Panc1 (cell line): Measurements from ENCODE around the gene MAP3K6. TPM values are rescaled to one million over a fixed set of nuclear protein-coding genes. Genes with fewer than 3 reads are reported as not detected.

Experiments used
- ATAC-seq: fragments of 200-7000 bp; cut with Tn5 transposase; 2 replicates; pipeline ENCODE4 v1.9.1; 2020; ENCODE audit warnings: mild to moderate bottlenecking, moderate library complexity
- BruUV-seq: library from RNA; stranded (reverse); fragments of 400-500 nt; replicated peaks from 2 replicates; lab custom pipeline; 2021; lab: Mats Ljungman, UMichigan
- CTCF ChIA-PET: fragments of 300-600 bp; sonication (Branson Sonifier 250); formaldehyde crosslinking; loops from one replicate; lab custom pipeline; 2022; ENCODE audit warnings: antibody characterized with exemption; lab: Charles Lee
- POLR2A ChIA-PET: fragments of 300-600 bp; sonication (Branson Sonifier 250); formaldehyde crosslinking; loops from one replicate; lab custom pipeline; 2022; ENCODE audit warnings: antibody characterized with exemption; lab: Charles Lee
- DNase-seq: peaks from one replicate; pipeline ENCODE4 v3.0.0-alpha.2; 2010; ENCODE audit warnings: low read depth, low spot score
- H3K27ac ChIP-seq: 2 replicates; pipeline ENCODE4 v1.5.1; 2011; ENCODE audit warnings: mild to moderate bottlenecking, low read length, inconsistent platforms
- H3K27me3 ChIP-seq: fragments of 200-500 bp; sonication (Bioruptor generic); 2 replicates; pipeline ENCODE4 v1.6.0; 2014; ENCODE audit warnings: low read length, inconsistent platforms; ENCODE audit not compliant: control insufficient read depth, insufficient read depth
- H3K36me3 ChIP-seq: fragments of 200-500 bp; sonication (Bioruptor generic); 2 replicates; pipeline ENCODE4 v1.5.1; 2014; ENCODE audit warnings: inconsistent platforms, mild to moderate bottlenecking, low read length, moderate library complexity; ENCODE audit not compliant: control insufficient read depth, insufficient read depth
- H3K4me1 ChIP-seq: 2 replicates; pipeline ENCODE4 v1.5.1; 2011; ENCODE audit warnings: inconsistent platforms, mild to moderate bottlenecking, low read length, moderate library complexity; ENCODE audit not compliant: control insufficient read depth, insufficient read depth
- H3K4me3 ChIP-seq, 2 experiments: 2 replicates each; pipeline ENCODE4 v1.5.1; 2011 to 2012; ENCODE audit warnings: low read depth in 2 of 2, low read length in 2 of 2, mild to moderate bottlenecking in 2 of 2, inconsistent platforms in 1 of 2, moderate library complexity in 1 of 2
- H3K9me3 ChIP-seq: fragments of 200-500 bp; sonication (Bioruptor generic); 2 replicates; pipeline ENCODE4 v1.5.1; 2014; ENCODE audit warnings: low read depth, mild to moderate bottlenecking, inconsistent platforms, low read length, moderate library complexity; ENCODE audit not compliant: control insufficient read depth, insufficient read depth
- CTCF ChIP-seq: fragments of 450-650 bp; IDR thresholded peaks from 2 replicates; pipeline ENCODE4 v1.5.1; 2017; ENCODE audit warnings: mild to moderate bottlenecking
- POLR2AphosphoS5 ChIP-seq: IDR thresholded peaks from 2 replicates; pipeline ENCODE4 v1.6.1; 2012; ENCODE audit warnings: mild to moderate bottlenecking, low read depth, low read length, moderate library complexity
- REST ChIP-seq, 2 experiments: IDR thresholded peaks; 2 replicates each; pipeline ENCODE4 v1.6.1; 2011 to 2012; ENCODE audit warnings: low read depth in 2 of 2, control low read depth in 1 of 2, low read length in 1 of 2, mild to moderate bottlenecking in 1 of 2, moderate library complexity in 1 of 2; ENCODE audit not compliant: insufficient read depth in 1 of 2
- SIN3A ChIP-seq: IDR thresholded peaks from 2 replicates; pipeline ENCODE4 v1.6.1; 2012; ENCODE audit warnings: low read depth, mild to moderate bottlenecking, low read length, moderate library complexity, borderline replicate concordance; ENCODE audit not compliant: insufficient read depth
- TCF7L2 ChIP-seq: IDR thresholded peaks from 2 replicates; pipeline ENCODE4 v1.6.1; 2011; ENCODE audit warnings: mild to moderate bottlenecking, low read depth, low read length, inconsistent platforms
- in situ Hi-C: cut with HindIII; loops from 2 replicates; pipeline ENCODE4 v1.10.0; 2016; ENCODE audit warnings: low sequenced_read_pairs, low pct_unique_long_range_greater_than_20kb
- intact Hi-C: fragments of 100-400 bp; cut with micrococcal nuclease; formaldehyde crosslinking; loops from one replicate; pipeline ENCODE4 v1.10.0; 2022; ENCODE audit not compliant: unreplicated experiment
- total RNA-seq: library from RNA; stranded (reverse); gene quantifications from one replicate; pipeline ENCODE4 v1.2.1, GENCODE V29; 2021; ENCODE audit not compliant: unreplicated experiment

MAP3K6 gene
- total RNA-seq, 1 experiment from 2014 or later, result 56.9 TPM

- TF ChIP-seq TCF7L2, result peak; percentile 94
- TF ChIP-seq POLR2AphosphoS5, result peak; percentile 83
- TF ChIP-seq SIN3A, result peak; percentile 79; the same call in 1 of the 2 replicates
- TF ChIP-seq REST (IDR thresholded peaks at IDR 0.05; ENCODE audit: insufficient read depth in 1 of 2, low read depth in 2 of 2, low read length in 1 of 2), result peak in 1 of 2 experiments; percentile 71; a peak in 1 of 4 replicates
- TF ChIP-seq CTCF, result no peak
- no TSS peak for BruUV-seq
- intact Hi-C loops, result no loop called here
- peak within 1 kb of the TSS; percentile 98 for H3K27ac ChIP-seq
- ChIA-PET CTCF (no interaction called here), POLR2A (no interaction called here)
- peak; percentile 99 for ATAC-seq
- DNase-seq, result peak; percentile 54
- H3K4me3 ChIP-seq, result peak within 1 kb of the TSS; percentile 100
- peaks cover 10% of the 10 kb centered on the region; the same call in 1 of the 2 replicates for H3K36me3 ChIP-seq
- in situ Hi-C loops, result no loop called here
- H3K9me3 ChIP-seq, result no peaks in the 10 kb centered on the region
- H3K4me1 ChIP-seq, result peaks cover 8% of the 10 kb centered on the region; the same call in 1 of the 2 replicates
- H3K27me3 ChIP-seq, result no peaks in the 10 kb centered on the region
Observed at GRCh38 chr1:27321813-27322568, 44.8 kb downstream of the MAP3K6 start, which contains the start of gene TMEM222. Gene TMEM222 (plus strand): TSS chr1:27322163. CDS start chr1:27322198, 35 bp downstream.

- H3K27ac ChIP-seq, result no peak overlapping the region
Observed at GRCh38 chr1:27318596-27318995, 48.2 kb downstream of the MAP3K6 start.

More at GRCh38 chr1:27318596-27318995, 48.2 kb downstream of the MAP3K6 start:
- no peak for TF ChIP-seq TCF7L2
- TF ChIP-seq SIN3A, result no peak
- no peak for TF ChIP-seq CTCF
- TF ChIP-seq POLR2AphosphoS5, result no peak
- no peak for TF ChIP-seq REST (IDR thresholded peaks at IDR 0.05; ENCODE audit: insufficient read depth in 1 of 2, low read depth in 2 of 2, low read length in 1 of 2)
- Histone ChIP-seq H3K27me3 (no peaks in the 10 kb centered on the region), H3K9me3 (no peaks in the 10 kb centered on the region), H3K4me3 (no peak overlapping the region), H3K36me3 (peaks cover 8% of the 10 kb centered on the region; the same call in 1 of the 2 replicates), H3K4me1 (peaks cover 4% of the 10 kb centered on the region; the same call in 1 of the 2 replicates)
- POLR2A ChIA-PET, result no interaction called here
- in situ Hi-C loops, result no loop called here
- no peak for DNase-seq
- CTCF ChIA-PET, result no interaction called here
- no TSS peak for BruUV-seq
- intact Hi-C loops, result no loop called here
- ATAC-seq, result no peak
